22Rv1 (cell line): Measurements from ENCODE around the gene STRA6.

Experiments
- H3K27ac ChIP-seq: fragments of 450-650 bp; 2 replicates; pipeline ENCODE4 v1.5.1; 2017
- CTCF ChIP-seq: fragments of 450-650 bp; IDR thresholded peaks from 2 replicates; pipeline ENCODE4 v1.5.1; 2017; ENCODE audit warnings: mild to moderate bottlenecking
- ZFX ChIP-seq: fragments of 450-650 bp; IDR thresholded peaks from 2 replicates; pipeline ENCODE4 v1.6.1; 2017; ENCODE audit warnings: antibody characterized with exemption, borderline replicate concordance

Gene STRA6

GRCh38 chr15:74132681-74133651, 69.6 kb downstream of the STRA6 start:
- H3K27ac ChIP-seq = no peak overlapping the region
- TF ChIP-seq CTCF (no peak), ZFX (no peak)

GRCh38 chr15:74131628-74132413, 70.8 kb downstream of the STRA6 start:
- H3K27ac ChIP-seq = no peak overlapping the region
- no peak for TF ChIP-seq ZFX
- TF ChIP-seq CTCF = no peak

GRCh38 chr15:74130849-74131627, 71.5 kb downstream of the STRA6 start:
- TF ChIP-seq CTCF (no peak), ZFX (no peak)
- H3K27ac ChIP-seq = no peak overlapping the region

GRCh38 chr15:74130155-74130848, 72.3 kb downstream of the STRA6 start, which contains the start of gene ISLR2:
TSS of gene ISLR2 (plus strand) at chr15:74130586. CDS start at chr15:74132755, 2,169 bp downstream.
- H3K27ac ChIP-seq = no peak within 1 kb of the TSS
- no peak for TF ChIP-seq CTCF
- TF ChIP-seq ZFX = no peak

GRCh38 chr15:74129586-74130154, 72.9 kb downstream of the STRA6 start:
- no peak for TF ChIP-seq ZFX
- no peak for TF ChIP-seq CTCF
- H3K27ac ChIP-seq = no peak overlapping the region
